Right forelimb (tissue), 1 donor: ENCODE measurements around the gene MUC21.
"Not testable (repeated sequence)": the region's sequence is repeated elsewhere in the genome, so short reads cannot be mapped to it uniquely, and the experiment has no call there.

Source experiments
- DNase-seq: peaks from one replicate; pipeline ENCODE4 v3.0.0-alpha.2; 2018

MUC21 gene

GRCh38 chr6:31010393-31011060, 27.0 kb downstream of the MUC21 start, which contains the start of gene MUC22:
TSS of gene MUC22 (plus strand) at chr6:31010474. CDS start at chr6:31010707, 233 bp downstream.
- no peak for DNase-seq

- no peak for DNase-seq
Measured at GRCh38 chr6:31011153-31011552, 27.6 kb downstream of the MUC21 start.

GRCh38 chr6:31016659-31017299, 33.3 kb downstream of the MUC21 start:
- no peak for DNase-seq

- DNase-seq: not testable (repeated sequence)
Measured at GRCh38 chr6:31017436-31017835, 33.9 kb downstream of the MUC21 start.

GRCh38 chr6:31020057-31020456, 36.5 kb downstream of the MUC21 start:
- no peak for DNase-seq

GRCh38 chr6:31020631-31021255, 37.2 kb downstream of the MUC21 start:
- DNase-seq: not testable (repeated sequence)

GRCh38 chr6:31021705-31022531, 38.4 kb downstream of the MUC21 start:
- not testable (repeated sequence) for DNase-seq

- DNase-seq: no peak
Measured at GRCh38 chr6:31025595-31025994, 42.1 kb downstream of the MUC21 start.

GRCh38 chr6:31031095-31031494, 47.6 kb downstream of the MUC21 start:
- DNase-seq: no peak

- DNase-seq: no peak
Measured at GRCh38 chr6:31033075-31033474, 49.6 kb downstream of the MUC21 start.

GRCh38 chr6:31035862-31036497, 52.5 kb downstream of the MUC21 start:
- no peak for DNase-seq

GRCh38 chr6:31037169-31037568, 53.7 kb downstream of the MUC21 start:
- no peak for DNase-seq

GRCh38 chr6:31037682-31038081, 54.2 kb downstream of the MUC21 start:
- no peak for DNase-seq

GRCh38 chr6:31038559-31038958, 55.0 kb downstream of the MUC21 start:
- DNase-seq: no peak
